Memory B cell (primary cell): ENCODE measurements around the gene DNAJB8.

Experiments
- ATAC-seq: fragments of 150-1000 bp; cut with Tn5 transposase; 2 replicates; pipeline ENCODE4 v1.10.0; 2021; ENCODE audit warnings: low read depth, mild to moderate bottlenecking, moderate library complexity
- DNase-seq, 2 donors: peaks; one replicate each; pipeline ENCODE4 v3.0.0; 2022; ENCODE audit warnings: low spot score in 2 of 2
- H3K27ac Mint-ChIP-seq: one replicate; pipeline ENCODE4 v1.8.0; 2022; ENCODE audit warnings: mild to moderate bottlenecking, moderate library complexity, mixed read lengths
- H3K27me3 Mint-ChIP-seq: one replicate; pipeline ENCODE4 v1.8.0; 2022; ENCODE audit warnings: mixed read lengths
- H3K36me3 Mint-ChIP-seq: one replicate; pipeline ENCODE4 v1.8.0; 2022; ENCODE audit warnings: mild to moderate bottlenecking, mixed read lengths
- H3K4me1 Mint-ChIP-seq: one replicate; pipeline ENCODE4 v1.8.0; 2022; ENCODE audit warnings: mixed read lengths
- H3K4me3 Mint-ChIP-seq: one replicate; pipeline ENCODE4 v1.8.0; 2022; ENCODE audit warnings: mild to moderate bottlenecking, moderate library complexity, mixed read lengths
- H3K9me3 Mint-ChIP-seq: one replicate; pipeline ENCODE4 v1.8.0; 2022; ENCODE audit warnings: mixed read lengths

Gene DNAJB8

DNA sequence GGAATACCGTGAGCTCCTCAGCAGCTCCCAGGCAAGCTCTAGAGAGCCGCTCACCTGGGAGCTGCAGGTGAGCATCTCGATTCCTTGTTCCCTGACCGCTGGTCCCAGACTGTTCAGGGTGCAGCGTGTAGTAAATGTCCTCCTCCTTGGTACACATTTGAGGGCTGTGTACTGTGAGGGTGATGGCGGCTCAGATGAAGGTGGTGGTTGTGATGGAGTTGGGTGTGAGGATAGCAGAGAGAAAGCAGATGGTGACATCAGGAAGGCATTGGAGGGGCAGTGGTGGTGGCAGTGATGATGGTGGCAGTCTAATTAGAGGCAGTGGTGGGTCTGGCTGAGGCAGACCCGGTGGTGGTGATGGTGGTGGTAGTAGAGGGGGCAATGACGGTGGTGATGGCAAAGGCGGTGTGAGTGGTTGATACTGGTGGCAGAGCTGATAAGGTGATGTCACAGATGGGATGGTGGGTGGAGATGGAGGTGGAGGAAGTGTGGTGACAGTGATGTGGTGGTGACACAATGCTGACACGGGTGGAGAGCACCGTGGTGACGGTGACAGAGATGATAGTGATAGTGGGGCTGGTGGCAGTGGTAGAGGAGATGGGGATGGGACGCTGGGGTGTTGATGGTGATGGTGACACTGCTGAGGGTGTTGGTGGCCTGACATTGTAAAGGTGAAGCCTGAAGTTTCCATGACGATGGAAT is at the start of gene DNAJB8:
Gene DNAJB8 (minus strand): TSS at position 51 of the 702 bp plus-strand sequence. CDS start 3,645 bp downstream, outside the sequence.
- Mint-ChIP-seq H3K36me3 (no peaks in the 10 kb centered on the region), H3K9me3 (peaks cover 1% of the 10 kb centered on the region), H3K27ac (no peak within 1 kb of the TSS), H3K27me3 (peaks cover 34% of the 10 kb centered on the region), H3K4me3 (no peak within 1 kb of the TSS), H3K4me1 (peaks cover 3% of the 10 kb centered on the region)
- ATAC-seq (no peak), DNase-seq (no peak)

DNA sequence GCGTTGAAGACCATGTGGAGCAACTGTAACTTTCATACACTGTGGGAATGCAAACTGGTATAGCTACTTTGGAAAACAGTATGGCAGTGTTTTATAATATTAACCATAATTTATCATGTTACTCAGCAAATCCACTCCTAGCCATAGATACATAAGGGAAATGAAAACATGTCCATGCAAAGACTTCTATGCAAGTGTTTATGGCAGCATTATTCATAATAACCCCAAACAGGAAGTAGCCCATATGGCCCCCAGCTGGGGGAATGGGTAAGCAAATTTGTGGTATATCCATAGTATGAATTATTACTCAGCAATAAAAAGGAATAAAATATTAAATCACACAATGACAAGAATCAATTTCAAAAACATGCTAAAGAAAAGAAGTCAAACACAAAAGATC is 49.3 kb upstream of the DNAJB8 start:
- no peak overlapping the region for H3K27ac Mint-ChIP-seq

GRCh38 chr3:128508852-128509251 is 42.2 kb upstream of the DNAJB8 start:
- Mint-ChIP-seq H3K27me3 (peaks cover 14% of the 10 kb centered on the region), H3K4me3 (no peak overlapping the region), H3K4me1 (no peaks in the 10 kb centered on the region), H3K9me3 (peaks cover 6% of the 10 kb centered on the region), H3K36me3 (no peaks in the 10 kb centered on the region), H3K27ac (no peak overlapping the region)
- DNase-seq (no peak), ATAC-seq (no peak)

More for the DNA sequence above, 49.3 kb upstream of the DNAJB8 start:
- H3K9me3 Mint-ChIP-seq = peaks cover 12% of the 10 kb centered on the region
- H3K4me1 Mint-ChIP-seq = no peaks in the 10 kb centered on the region
- no peak for DNase-seq
- H3K36me3 Mint-ChIP-seq = no peaks in the 10 kb centered on the region
- ATAC-seq = no peak
- peaks cover 19% of the 10 kb centered on the region for H3K27me3 Mint-ChIP-seq
- H3K4me3 Mint-ChIP-seq = no peak overlapping the region

DNA sequence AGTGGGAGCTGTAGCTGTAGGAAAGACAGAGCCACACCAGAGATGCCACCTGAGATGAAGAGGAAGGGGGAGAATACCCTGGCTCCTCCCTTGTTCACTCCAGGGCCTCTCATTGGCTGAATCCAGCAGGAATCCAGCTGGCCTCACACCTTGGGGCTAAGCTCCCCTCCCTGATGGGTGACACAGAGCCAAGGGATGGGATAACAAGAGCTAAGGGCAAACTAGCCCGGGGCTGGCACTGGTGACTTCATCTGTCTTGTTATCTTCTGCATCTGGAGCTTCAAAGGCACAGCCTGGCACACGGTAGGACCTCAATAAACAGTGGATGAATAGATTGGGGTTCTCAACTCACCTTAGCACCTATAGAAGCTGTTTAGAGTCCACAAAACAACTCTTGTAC is 40.1 kb upstream of the DNAJB8 start:
- H3K27me3 Mint-ChIP-seq = peaks cover 18% of the 10 kb centered on the region

DNA sequence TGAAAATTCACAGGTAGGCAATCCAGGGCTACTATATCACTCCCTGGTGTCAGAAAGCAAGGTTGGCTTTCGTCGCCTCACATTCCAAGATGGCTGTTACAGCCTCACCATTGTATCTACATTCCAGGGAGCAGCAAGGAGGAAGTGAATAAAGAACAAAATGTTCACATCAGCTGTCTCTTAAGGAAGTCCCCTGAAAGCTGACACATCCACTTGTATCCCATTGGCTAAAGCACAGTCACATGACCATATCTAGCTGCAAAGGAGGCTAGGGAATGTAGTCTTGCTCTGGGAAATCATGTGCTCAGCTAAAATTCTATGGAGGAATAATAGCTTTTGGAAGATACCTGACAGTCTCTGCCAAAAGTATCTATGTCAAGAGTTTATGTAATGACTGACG is 39.1 kb upstream of the DNAJB8 start:
- Mint-ChIP-seq H3K9me3 (peaks cover 1% of the 10 kb centered on the region), H3K27me3 (peaks cover 19% of the 10 kb centered on the region), H3K4me3 (no peak overlapping the region), H3K27ac (no peak overlapping the region), H3K4me1 (no peaks in the 10 kb centered on the region), H3K36me3 (no peaks in the 10 kb centered on the region)
- DNase-seq (no peak), ATAC-seq (no peak)

More for the DNA sequence above, 40.1 kb upstream of the DNAJB8 start:
- no peak overlapping the region for H3K27ac Mint-ChIP-seq
- no peaks in the 10 kb centered on the region for H3K36me3 Mint-ChIP-seq
- DNase-seq (no peak), ATAC-seq (no peak)
- no peak overlapping the region for H3K4me3 Mint-ChIP-seq
- no peaks in the 10 kb centered on the region for H3K4me1 Mint-ChIP-seq
- peaks cover 1% of the 10 kb centered on the region for H3K9me3 Mint-ChIP-seq

DNA sequence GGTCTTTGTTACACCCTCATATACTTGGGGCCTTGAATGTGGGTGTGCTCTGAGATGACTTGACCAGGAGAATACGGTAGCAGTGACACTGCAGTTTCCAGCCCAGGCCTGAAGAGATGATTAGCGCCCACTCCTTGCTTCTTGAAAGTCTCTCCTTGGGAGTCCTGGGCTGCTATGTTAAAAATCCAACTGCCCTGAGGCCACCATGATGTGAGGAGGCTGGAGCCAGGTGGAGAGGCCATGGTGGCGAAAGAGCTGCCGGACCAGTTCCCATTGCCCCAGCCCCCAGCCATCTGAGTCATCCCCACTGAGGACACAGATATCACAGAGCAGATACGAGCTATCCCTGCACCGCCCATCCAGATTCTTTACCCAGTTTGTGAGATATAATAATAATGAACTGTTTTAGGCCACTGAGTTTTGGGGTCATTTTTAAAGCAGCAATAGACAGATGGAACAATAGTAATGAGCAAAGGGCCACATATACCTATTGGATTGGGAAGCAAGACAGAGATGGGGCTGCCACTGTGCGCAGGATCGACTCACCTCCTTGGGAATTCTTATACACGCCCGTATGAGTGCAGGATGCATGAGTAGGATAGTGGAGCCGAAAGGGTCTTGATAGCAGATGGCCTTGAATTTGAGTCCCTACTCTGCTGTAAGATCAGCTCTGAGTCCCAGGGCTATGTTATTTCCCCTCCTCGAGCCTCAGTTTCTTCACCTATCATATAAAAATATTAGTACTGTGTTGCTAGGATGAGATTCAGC is 38.5 kb upstream of the DNAJB8 start:
- no peak overlapping the region for H3K27ac Mint-ChIP-seq
- peaks cover under 1% of the 10 kb centered on the region for H3K9me3 Mint-ChIP-seq
- H3K4me1 Mint-ChIP-seq = no peaks in the 10 kb centered on the region
- no peak overlapping the region for H3K4me3 Mint-ChIP-seq
- ATAC-seq (no peak), DNase-seq (no peak)
- peaks cover 19% of the 10 kb centered on the region for H3K27me3 Mint-ChIP-seq
- H3K36me3 Mint-ChIP-seq = no peaks in the 10 kb centered on the region

GRCh38 chr3:128504533-128504915 is 37.8 kb upstream of the DNAJB8 start:
- H3K9me3 Mint-ChIP-seq = no peaks in the 10 kb centered on the region
- no peak overlapping the region for H3K4me3 Mint-ChIP-seq
- H3K4me1 Mint-ChIP-seq = no peaks in the 10 kb centered on the region
- DNase-seq (no peak), ATAC-seq (no peak)
- peaks cover 21% of the 10 kb centered on the region for H3K27me3 Mint-ChIP-seq
- no peaks in the 10 kb centered on the region for H3K36me3 Mint-ChIP-seq
- H3K27ac Mint-ChIP-seq = no peak overlapping the region

- ATAC-seq = no peak
- Mint-ChIP-seq H3K9me3 (no peaks in the 10 kb centered on the region), H3K27me3 (peaks cover 15% of the 10 kb centered on the region), H3K4me1 (no peaks in the 10 kb centered on the region), H3K36me3 (no peaks in the 10 kb centered on the region), H3K4me3 (no peak overlapping the region), H3K27ac (no peak overlapping the region)
- DNase-seq = no peak
Observed at GRCh38 chr3:128503751-128504532, 37.3 kb upstream of the DNAJB8 start.

DNA sequence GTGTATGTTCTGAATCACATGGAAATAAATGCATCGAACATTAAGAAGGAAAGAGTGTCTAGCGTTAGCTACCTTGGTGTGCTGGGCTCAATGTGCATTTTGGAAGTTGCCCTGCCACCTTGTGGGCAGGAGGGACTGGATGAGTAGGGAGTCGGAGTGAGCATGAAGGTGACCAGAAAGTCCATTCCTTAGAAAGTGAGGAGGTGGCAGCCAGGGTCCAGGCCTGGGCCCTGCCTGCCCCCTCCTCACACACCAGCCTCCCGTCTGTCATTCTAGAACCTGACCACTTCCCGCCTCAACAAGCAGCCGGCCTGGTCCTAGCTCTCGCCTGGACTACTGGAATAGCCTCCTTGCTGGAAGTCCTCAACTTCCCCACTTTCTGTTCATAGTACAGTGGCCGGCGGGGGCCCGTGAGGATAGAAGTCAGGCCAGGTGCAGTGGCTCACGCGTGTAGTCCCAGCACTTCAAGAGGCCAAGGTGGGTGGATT is 36.5 kb upstream of the DNAJB8 start:
- Mint-ChIP-seq H3K36me3 (no peaks in the 10 kb centered on the region), H3K27me3 (peaks cover 21% of the 10 kb centered on the region), H3K9me3 (no peaks in the 10 kb centered on the region), H3K4me1 (no peaks in the 10 kb centered on the region), H3K4me3 (no peak overlapping the region), H3K27ac (no peak overlapping the region)
- no peak for ATAC-seq
- no peak for DNase-seq

DNA sequence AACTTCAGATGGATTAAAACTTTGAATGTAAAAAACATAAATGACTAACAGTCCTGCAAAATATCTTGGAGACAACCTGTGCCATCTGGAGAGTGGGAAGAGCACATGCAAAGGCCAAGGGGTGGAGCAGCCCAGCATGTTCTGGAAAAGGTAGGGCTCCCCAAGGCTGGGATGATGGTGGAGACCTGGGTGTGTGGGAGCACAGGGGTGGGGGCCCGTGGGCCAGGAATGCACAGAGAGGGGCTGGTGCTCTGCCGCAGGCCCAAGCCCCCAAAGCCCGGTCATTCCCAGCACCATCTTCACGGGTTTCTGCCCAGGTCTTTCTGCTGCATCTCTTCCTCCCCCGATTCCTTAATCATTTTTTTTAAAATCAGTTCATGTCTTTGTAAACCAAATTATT is 36.0 kb upstream of the DNAJB8 start:
- Mint-ChIP-seq H3K9me3 (no peaks in the 10 kb centered on the region), H3K4me1 (no peaks in the 10 kb centered on the region), H3K36me3 (no peaks in the 10 kb centered on the region), H3K4me3 (no peak overlapping the region), H3K27me3 (peaks cover 21% of the 10 kb centered on the region), H3K27ac (no peak overlapping the region)
- DNase-seq (no peak), ATAC-seq (no peak)

DNA sequence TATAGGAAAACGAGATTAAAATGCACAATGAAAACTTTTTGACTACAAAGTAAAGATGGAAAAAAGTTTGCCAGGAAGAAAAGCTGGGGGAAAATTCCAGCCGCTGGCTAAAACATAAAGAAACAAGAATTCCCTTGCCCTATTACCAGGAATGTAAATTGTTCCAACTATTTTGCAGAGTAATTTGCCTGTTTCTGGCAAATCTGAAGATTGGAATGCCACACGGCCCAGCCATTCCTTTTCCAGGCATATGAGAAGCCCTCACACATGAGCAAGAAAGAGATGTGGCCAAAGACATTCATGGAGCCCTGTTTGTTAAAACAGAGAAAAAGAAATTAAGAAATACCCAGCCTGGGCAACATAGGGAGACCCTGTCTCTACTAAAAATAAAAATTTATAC is 34.7 kb upstream of the DNAJB8 start:
- peaks cover 3% of the 10 kb centered on the region for H3K4me1 Mint-ChIP-seq
- peaks cover 22% of the 10 kb centered on the region for H3K27me3 Mint-ChIP-seq
- H3K9me3 Mint-ChIP-seq = no peaks in the 10 kb centered on the region
- ATAC-seq = no peak
- no peak for DNase-seq
- no peak overlapping the region for H3K4me3 Mint-ChIP-seq
- no peak overlapping the region for H3K27ac Mint-ChIP-seq
- no peaks in the 10 kb centered on the region for H3K36me3 Mint-ChIP-seq

DNA sequence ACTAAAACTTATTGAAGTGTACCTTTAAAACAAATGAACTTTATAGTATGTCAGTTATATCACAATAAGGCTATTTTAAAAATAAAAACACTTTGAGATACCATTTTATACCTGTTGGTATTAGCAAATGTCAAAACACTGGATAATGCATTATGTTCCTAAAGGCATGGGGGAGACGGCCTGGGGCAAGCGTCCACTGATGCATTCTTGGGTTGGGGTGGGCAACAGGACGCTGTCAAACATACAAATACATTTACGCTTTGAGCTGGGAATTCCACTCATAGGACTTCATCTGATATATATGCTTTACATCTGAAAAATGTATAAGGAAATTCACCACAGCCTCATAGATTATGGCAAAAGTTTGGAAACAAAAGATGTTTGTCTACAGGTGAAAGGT is 33.9 kb upstream of the DNAJB8 start:
- Mint-ChIP-seq H3K27me3 (peaks cover 25% of the 10 kb centered on the region), H3K4me1 (peaks cover 3% of the 10 kb centered on the region), H3K27ac (no peak overlapping the region), H3K36me3 (peaks cover 2% of the 10 kb centered on the region), H3K9me3 (no peaks in the 10 kb centered on the region), H3K4me3 (no peak overlapping the region)
- DNase-seq (no peak), ATAC-seq (no peak)

DNA sequence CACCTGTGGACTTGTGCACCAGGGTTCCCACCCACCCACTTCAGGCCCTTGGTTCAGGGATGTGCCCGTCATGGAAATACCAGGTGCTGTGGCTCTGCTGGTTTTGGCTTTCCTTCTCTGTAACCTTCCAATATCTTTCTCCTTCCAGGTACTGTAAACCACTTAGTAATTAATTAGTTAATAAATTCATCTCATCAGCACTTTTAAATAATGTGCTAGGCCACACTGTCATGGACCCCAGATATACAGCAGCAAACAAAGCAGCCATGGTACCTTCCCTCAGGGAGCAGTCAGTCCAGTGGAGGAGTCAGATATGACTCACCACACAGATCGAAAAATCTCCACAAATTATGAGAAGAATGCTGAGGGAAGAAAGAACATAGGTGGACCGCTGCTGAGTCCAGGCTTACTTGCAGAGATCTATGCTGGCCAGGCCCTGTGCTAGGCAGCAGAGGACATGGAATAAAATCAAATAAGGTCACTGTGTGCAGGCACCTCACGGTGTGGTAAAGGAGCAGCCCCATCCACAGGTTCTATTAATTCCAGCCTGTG is 33.1 kb upstream of the DNAJB8 start:
- H3K27me3 Mint-ChIP-seq = peaks cover 29% of the 10 kb centered on the region
- H3K4me1 Mint-ChIP-seq = peaks cover 3% of the 10 kb centered on the region
- H3K36me3 Mint-ChIP-seq = peaks cover 2% of the 10 kb centered on the region
- H3K27ac Mint-ChIP-seq = no peak overlapping the region
- H3K9me3 Mint-ChIP-seq = no peaks in the 10 kb centered on the region
- DNase-seq (no peak), ATAC-seq (no peak)
- no peak overlapping the region for H3K4me3 Mint-ChIP-seq
